Coronary artery (tissue), 2 donors: ENCODE data around the gene MRPS9.

ENCODE experiments used
- DNase-seq: peaks from one replicate; pipeline ENCODE4 v3.0.0-alpha.2; 2017; ENCODE audit warnings: low spot score
- H3K27ac ChIP-seq, 2 donors: fragments of 200-600 bp; sonication (generic); one replicate each; pipeline ENCODE4 v1.5.1; 2016 to 2019
- H3K4me3 ChIP-seq: fragments of 200-600 bp; sonication (generic); 2 replicates; pipeline ENCODE4 v1.5.1; 2016; ENCODE audit warnings: mild to moderate bottlenecking, moderate library complexity
- CTCF ChIP-seq: fragments of 200-600 bp; sonication (generic); IDR thresholded peaks from one replicate; pipeline ENCODE4 v1.5.1; 2019; ENCODE audit warnings: antibody characterized with exemption

Gene MRPS9

GRCh38 chr2:105116348-105116747, 78.5 kb downstream of the MRPS9 start:
- Histone ChIP-seq H3K4me3 (no peak overlapping the region), H3K27ac (no peak overlapping the region)
- no peak for DNase-seq
- TF ChIP-seq CTCF: no peak

GRCh38 chr2:105117565-105117964, 79.7 kb downstream of the MRPS9 start:
- H3K4me3 ChIP-seq: no peak overlapping the region
- DNase-seq: no peak
- H3K27ac ChIP-seq: no peak overlapping the region
- TF ChIP-seq CTCF: no peak

- Histone ChIP-seq H3K27ac (no peak overlapping the region), H3K4me3 (no peak overlapping the region)
- DNase-seq: no peak
- no peak for TF ChIP-seq CTCF
Observed at GRCh38 chr2:105118960-105119359, 81.1 kb downstream of the MRPS9 start.

GRCh38 chr2:105121434-105121833, 83.6 kb downstream of the MRPS9 start:
- DNase-seq: no peak
- Histone ChIP-seq H3K27ac (no peak overlapping the region), H3K4me3 (no peak overlapping the region)
- no peak for TF ChIP-seq CTCF

DNA sequence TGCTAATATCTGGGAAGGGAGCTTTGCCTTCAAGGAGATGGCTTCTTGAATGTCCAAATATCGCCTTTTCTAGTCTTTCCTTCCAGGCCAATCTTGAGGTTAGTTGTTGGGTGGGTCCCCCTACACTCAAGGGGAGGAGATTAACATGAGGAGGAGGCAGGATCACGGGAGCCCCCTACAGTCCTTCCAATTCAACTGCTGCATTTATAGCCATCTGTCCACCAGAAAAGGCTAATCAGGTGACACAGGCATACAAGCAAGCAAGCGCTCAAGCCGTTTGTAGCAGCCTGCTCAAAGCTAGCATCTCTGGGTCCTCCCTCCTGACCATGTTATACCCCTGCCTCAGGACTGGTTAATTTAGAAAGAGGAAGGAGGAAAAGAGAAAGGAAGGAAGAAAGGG, 87.6 kb downstream of the MRPS9 start:
- no peak for TF ChIP-seq CTCF
- no peak overlapping the region for H3K27ac ChIP-seq
- no peak overlapping the region for H3K4me3 ChIP-seq
- no peak for DNase-seq

DNA sequence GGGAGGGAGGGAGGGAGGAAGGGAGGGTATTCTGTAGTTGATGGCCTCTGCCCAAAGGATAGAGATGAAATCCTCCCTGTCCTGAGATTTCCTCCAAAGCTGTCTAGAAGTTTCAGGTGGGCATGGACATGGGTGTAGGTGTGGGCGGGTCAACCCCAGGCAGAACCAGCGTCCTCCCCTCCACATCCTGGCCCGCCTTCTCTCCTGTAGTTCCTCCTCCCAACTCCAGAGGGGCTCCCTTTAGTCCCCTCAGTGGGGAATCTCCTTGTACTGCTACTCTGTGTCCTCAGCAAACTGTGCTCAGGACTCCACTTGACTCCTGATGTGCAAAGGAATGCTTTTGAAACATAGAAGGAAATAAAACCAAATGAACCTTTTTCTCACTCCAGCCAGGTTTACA, 88.1 kb downstream of the MRPS9 start:
- DNase-seq: no peak
- TF ChIP-seq CTCF: no peak
- Histone ChIP-seq H3K27ac (no peak overlapping the region), H3K4me3 (no peak overlapping the region)

DNA sequence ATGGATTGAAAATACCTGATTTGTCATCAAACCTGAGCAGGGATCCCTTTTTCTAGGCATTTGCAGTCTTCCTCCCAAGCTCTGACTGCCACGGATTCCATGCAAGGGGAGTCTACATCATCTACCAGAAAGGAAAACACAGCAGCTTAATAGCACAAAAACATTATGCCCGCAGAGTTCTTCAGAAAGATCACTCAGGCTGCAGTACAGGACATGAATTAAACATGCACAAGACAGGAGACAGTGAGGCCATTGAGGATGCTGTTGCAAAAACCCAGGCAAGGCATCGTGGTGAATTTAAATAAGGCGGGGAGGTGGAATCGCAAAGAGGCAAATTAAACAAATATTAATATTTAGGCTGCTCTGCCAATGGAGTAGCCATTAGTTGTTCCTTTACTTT, 88.5 kb downstream of the MRPS9 start:
- H3K4me3 ChIP-seq: no peak overlapping the region
- no peak for TF ChIP-seq CTCF
- DNase-seq: no peak
- H3K27ac ChIP-seq: no peak overlapping the region
